Lung microvascular endothelial cell (primary cell): ENCODE measurements around the gene PCDH17. TPM values are rescaled to one million over a fixed set of nuclear protein-coding genes. Genes with fewer than 3 reads are reported as not detected.

Source experiments
- DNase-seq, 2 donors: peaks; one replicate each; pipeline versions ENCODE4 v3.0.0 to v3.0.0-alpha.2; 2010; ENCODE audit warnings: low read depth in 2 of 2
- total RNA-seq: library from RNA; depleted of rRNA; stranded (reverse); fragments of >200 nt; gene quantifications from 2 replicates; pipeline ENCODE4 v1.2.1, GENCODE V29; 2014

Gene PCDH17
- total RNA-seq = 2.2 and 7.9 TPM in 2 replicates

- peak; percentile 26 to 59 for DNase-seq
Measured at GRCh38 chr13:57631596-57632275, at the start of gene PCDH17. Gene PCDH17, plus strand, starts transcription at chr13:57631744. Its CDS starts 803 bp downstream, at chr13:57632547.

GRCh38 chr13:57582032-57582431 is 49.5 kb upstream of the PCDH17 start:
- no peak for DNase-seq

GRCh38 chr13:57583529-57583928 is 48.0 kb upstream of the PCDH17 start:
- DNase-seq = no peak

- no peak for DNase-seq
Measured at GRCh38 chr13:57588639-57589038, 42.9 kb upstream of the PCDH17 start.

- no peak for DNase-seq
Measured at GRCh38 chr13:57595775-57596174, 35.8 kb upstream of the PCDH17 start.

GRCh38 chr13:57601536-57601935 is 30.0 kb upstream of the PCDH17 start:
- no peak for DNase-seq

- DNase-seq = no peak
Measured at GRCh38 chr13:57604442-57604841, 27.1 kb upstream of the PCDH17 start.

GRCh38 chr13:57611969-57612368 is 19.6 kb upstream of the PCDH17 start:
- DNase-seq = no peak

GRCh38 chr13:57612568-57612967 is 19.0 kb upstream of the PCDH17 start:
- DNase-seq = no peak

- peak; percentile 71 to 74 for DNase-seq
Measured at GRCh38 chr13:57624565-57625435, 6.7 kb upstream of the PCDH17 start.

GRCh38 chr13:57627663-57628062 is 3.9 kb upstream of the PCDH17 start:
- peak; percentile 50 to 62 for DNase-seq

GRCh38 chr13:57629391-57629804 is 2.1 kb upstream of the PCDH17 start:
- peak; percentile 21 to 35 for DNase-seq

GRCh38 chr13:57629821-57630235 is 1.7 kb upstream of the PCDH17 start:
- DNase-seq = peak; percentile 85 to 90

- DNase-seq = peak; percentile 7 to 43
Measured at GRCh38 chr13:57630661-57631595, 616 bp upstream of the PCDH17 start.

GRCh38 chr13:57632276-57633140 is 964 bp downstream of the PCDH17 start:
- DNase-seq = peak; percentile 16 to 33

GRCh38 chr13:57633141-57633949 is 1.8 kb downstream of the PCDH17 start:
- peak; percentile 34 to 61 for DNase-seq

GRCh38 chr13:57633950-57634838 is 2.6 kb downstream of the PCDH17 start:
- DNase-seq = peak; percentile 5 to 34

GRCh38 chr13:57634839-57635165 is 3.3 kb downstream of the PCDH17 start:
- DNase-seq = no peak
